ENCODE results near the gene ATOSA. TPM values are rescaled to one million over a fixed set of nuclear protein-coding genes. Genes with fewer than 3 reads are reported as not detected.

ATOSA gene
- polyA plus RNA-seq, 1 donor = 38.1 TPM

Other genes with a start within 250 kb of the ATOSA start
- gene MYO5A, start 150.5 kb downstream of the ATOSA start, polyA plus RNA-seq = 6.0 TPM
- 65.4 TPM for gene ARPP19, start 110.4 kb downstream of the ATOSA start, polyA plus RNA-seq
- gene ONECUT1, start 110.9 kb upstream of the ATOSA start, polyA plus RNA-seq = not detected

All from large intestine (tissue), 1 donor.